Lower lobe of right lung (tissue), 2 donors: ENCODE results near the gene TENM4. TPM values are rescaled to one million over a fixed set of nuclear protein-coding genes. Genes with fewer than 3 reads are reported as not detected.

Experiments
- ATAC-seq, 2 donors: fragments of 200-7000 bp; cut with Tn5 transposase; one replicate each; pipeline ENCODE4 v1.9.1; 2020 to 2022; ENCODE audit warnings: mild to moderate bottlenecking in 2 of 2, moderate library complexity in 2 of 2
- DNase-seq: peaks from one replicate; pipeline ENCODE4 v3.0.0-alpha.2; 2020
- H3K27ac ChIP-seq: fragments of 200-600 bp; one replicate; pipeline ENCODE4 v1.8.0; 2022
- H3K27me3 ChIP-seq: fragments of 200-600 bp; one replicate; pipeline ENCODE4 v1.8.0; 2022; ENCODE audit warnings: low read depth
- H3K36me3 ChIP-seq: fragments of 200-600 bp; one replicate; pipeline ENCODE4 v1.8.0; 2022; ENCODE audit warnings: mild to moderate bottlenecking
- H3K4me1 ChIP-seq: fragments of 200-600 bp; one replicate; pipeline ENCODE4 v1.8.0; 2022
- H3K4me3 ChIP-seq: fragments of 200-600 bp; one replicate; pipeline ENCODE4 v1.8.0; 2022; ENCODE audit warnings: mild to moderate bottlenecking
- H3K9me3 ChIP-seq: fragments of 200-600 bp; one replicate; pipeline ENCODE4 v1.8.0; 2022
- CTCF ChIP-seq: fragments of 200-600 bp; IDR thresholded peaks from one replicate; pipeline ENCODE4 v1.8.0; 2022; ENCODE audit warnings: antibody characterized with exemption, mild to moderate bottlenecking
- intact Hi-C: fragments of 100-400 bp; cut with DNase I; formaldehyde crosslinking; loops from one replicate; pipeline ENCODE4 v1.11.0; 2022
- total RNA-seq: library from RNA; stranded (reverse); fragmentation: NEBNext Ultra II Directional; extraction: Animal tissue kit (Norgen Biotek cat#: 25700); gene quantifications from one replicate; pipeline ENCODE4 v1.2.1, GENCODE V29; 2021
- donor health status: DM: no; HTN: yes; CAD: no; lungs with severe emphysema.

TENM4 gene
- total RNA-seq, 1 donor from 2014 or later: 1.1 TPM

- H3K27me3 ChIP-seq: no peaks in the 10 kb centered on the region
- intact Hi-C loops: no loop called here
- H3K36me3 ChIP-seq: no peaks in the 10 kb centered on the region
- H3K9me3 ChIP-seq: no peaks in the 10 kb centered on the region
- no peak for DNase-seq
- ATAC-seq: no peak
- no peak overlapping the region for H3K27ac ChIP-seq
- H3K4me1 ChIP-seq: peaks cover 3% of the 10 kb centered on the region
- H3K4me3 ChIP-seq: no peak overlapping the region
- no peak for TF ChIP-seq CTCF
Observed at GRCh38 chr11:79082280-79082679, 358.6 kb downstream of the TENM4 start.

- no peaks in the 10 kb centered on the region for H3K36me3 ChIP-seq
- no peaks in the 10 kb centered on the region for H3K4me1 ChIP-seq
- no peaks in the 10 kb centered on the region for H3K27me3 ChIP-seq
- no peaks in the 10 kb centered on the region for H3K9me3 ChIP-seq
- DNase-seq (no peak), ATAC-seq (no peak)
- no peak overlapping the region for H3K4me3 ChIP-seq
- H3K27ac ChIP-seq: no peak overlapping the region
- intact Hi-C loops: no loop called here
- no peak for TF ChIP-seq CTCF
Observed at GRCh38 chr11:79081471-79082031, 359.3 kb downstream of the TENM4 start.

- ATAC-seq (peak in 1 of 2 donors; percentile 12), DNase-seq (no peak)
- no peaks in the 10 kb centered on the region for H3K36me3 ChIP-seq
- TF ChIP-seq CTCF: no peak
- no peak overlapping the region for H3K27ac ChIP-seq
- intact Hi-C loops: no loop called here
- H3K4me3 ChIP-seq: no peak overlapping the region
- H3K27me3 ChIP-seq: no peaks in the 10 kb centered on the region
- no peaks in the 10 kb centered on the region for H3K4me1 ChIP-seq
- H3K9me3 ChIP-seq: no peaks in the 10 kb centered on the region
Observed at GRCh38 chr11:79080551-79080950, 360.3 kb downstream of the TENM4 start.

- Histone ChIP-seq H3K9me3 (no peaks in the 10 kb centered on the region), H3K4me3 (no peak overlapping the region), H3K27me3 (no peaks in the 10 kb centered on the region), H3K27ac (no peak overlapping the region), H3K4me1 (no peaks in the 10 kb centered on the region), H3K36me3 (no peaks in the 10 kb centered on the region)
- intact Hi-C loops: no loop called here
- no peak for ATAC-seq
- DNase-seq: no peak
- TF ChIP-seq CTCF: no peak
Observed at GRCh38 chr11:79078999-79079398, 361.8 kb downstream of the TENM4 start.

- DNase-seq (no peak), ATAC-seq (no peak)
- no peaks in the 10 kb centered on the region for H3K4me1 ChIP-seq
- H3K4me3 ChIP-seq: no peak overlapping the region
- no peaks in the 10 kb centered on the region for H3K27me3 ChIP-seq
- no peaks in the 10 kb centered on the region for H3K36me3 ChIP-seq
- intact Hi-C loops: no loop called here
- no peaks in the 10 kb centered on the region for H3K9me3 ChIP-seq
- no peak for TF ChIP-seq CTCF
- H3K27ac ChIP-seq: no peak overlapping the region
Observed at GRCh38 chr11:79078456-79078855, 362.4 kb downstream of the TENM4 start.
